ENCODE data around the gene RBM28. TPM values are rescaled to one million over a fixed set of nuclear protein-coding genes. Genes with fewer than 3 reads are reported as not detected.
A peak's percentile ranks its signal among the peaks of the same experiment; 100 is the strongest.

The RBM28 gene
- total RNA-seq, 1 donor from 2014 or later, result 40.2 TPM

DNA sequence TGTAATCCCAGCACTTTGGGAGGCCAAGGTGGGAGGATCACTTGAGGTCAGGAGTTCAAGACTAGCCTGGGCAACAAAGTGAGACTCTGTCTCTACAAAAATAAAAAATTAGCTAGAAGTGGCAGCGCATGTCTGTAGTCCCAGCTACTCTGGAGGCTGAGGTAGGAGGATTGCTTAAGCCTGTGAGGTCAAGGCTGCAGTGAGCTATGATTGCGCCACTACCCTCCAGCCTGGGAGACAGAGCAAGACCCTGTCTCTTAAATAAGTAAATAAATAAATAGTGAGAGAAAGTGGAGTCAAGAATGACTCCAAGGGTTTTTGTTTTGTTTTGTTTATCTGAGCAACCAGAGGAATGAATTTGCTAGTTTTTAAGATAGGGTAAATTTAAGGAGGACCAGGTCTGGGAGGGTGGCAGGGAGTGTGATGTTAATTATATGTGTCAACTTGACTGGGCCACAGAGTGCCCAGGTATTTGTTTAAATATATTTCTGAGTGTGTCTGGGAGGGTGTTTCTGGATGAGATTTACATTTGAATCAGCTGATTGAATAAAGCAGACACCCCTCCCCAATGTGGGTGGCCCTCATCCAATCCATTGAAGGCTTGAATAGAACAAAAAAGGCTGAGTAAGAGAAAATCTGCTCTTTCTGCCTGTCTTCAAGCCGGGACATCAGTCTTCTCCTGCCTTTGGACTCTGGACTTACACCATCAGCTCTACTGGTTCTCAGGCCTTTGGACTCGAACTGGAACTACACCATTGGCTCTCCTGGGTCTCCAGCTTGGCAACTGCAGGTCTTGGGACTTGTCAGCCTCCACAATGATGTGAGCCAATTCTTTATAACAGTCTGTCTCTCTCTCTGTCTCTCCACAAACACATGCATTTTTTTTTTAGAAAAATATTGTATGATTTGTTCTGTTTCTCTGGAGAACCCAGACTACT, 42.5 kb upstream of the RBM28 start:
- TF ChIP-seq EZH2 (IDR thresholded peaks at IDR 0.05; ENCODE audit: insufficient read depth, low read length), result no peak
- no peak for TF ChIP-seq CTCF (IDR thresholded peaks at IDR 0.05; ENCODE audit: insufficient read depth, low read depth, low read length)
- FAIRE-seq (no peak), DNase-seq (ENCODE audit: low read depth) (no peak)
- H3K27ac Mint-ChIP-seq (ENCODE audit: unreplicated experiment), result no peak overlapping the region
- Histone ChIP-seq H3K36me3 (ENCODE audit: insufficient read depth, low read length) (no peaks in the 10 kb centered on the region), H2AFZ (ENCODE audit: low read depth, low read length) (no peak overlapping the region), H3K9ac (ENCODE audit: low read length) (no peak overlapping the region), H3K4me3 (ENCODE audit: insufficient read depth, low read depth, low read length) (no peak overlapping the region), H3K9me3 (ENCODE audit: insufficient read depth, low read depth, low read length) (no peaks in the 10 kb centered on the region), H4K20me1 (ENCODE audit: insufficient read depth, low read length) (peaks cover 4% of the 10 kb centered on the region), H3K4me1 (ENCODE audit: insufficient read depth, low read length) (no peaks in the 10 kb centered on the region), H3K79me2 (ENCODE audit: insufficient read depth, low read length) (no peaks in the 10 kb centered on the region), H3K27ac (ENCODE audit: low read depth, low read length) (no peak overlapping the region), H3K27me3 (ENCODE audit: insufficient read depth, low read length) (peaks cover 12% of the 10 kb centered on the region), H3K4me2 (ENCODE audit: low read length) (no peak overlapping the region)
- no peaks in the 10 kb centered on the region for H3K36me3 Mint-ChIP-seq (ENCODE audit: low read depth, unreplicated experiment)
- no peak overlapping the region for H3K4me3 Mint-ChIP-seq (ENCODE audit: unreplicated experiment)
- H3K4me1 Mint-ChIP-seq (ENCODE audit: low read depth, unreplicated experiment), result no peaks in the 10 kb centered on the region
- no peaks in the 10 kb centered on the region for H3K9me3 Mint-ChIP-seq (ENCODE audit: unreplicated experiment)
- H3K27me3 Mint-ChIP-seq (ENCODE audit: low read depth, unreplicated experiment), result peaks cover 68% of the 10 kb centered on the region

DNA sequence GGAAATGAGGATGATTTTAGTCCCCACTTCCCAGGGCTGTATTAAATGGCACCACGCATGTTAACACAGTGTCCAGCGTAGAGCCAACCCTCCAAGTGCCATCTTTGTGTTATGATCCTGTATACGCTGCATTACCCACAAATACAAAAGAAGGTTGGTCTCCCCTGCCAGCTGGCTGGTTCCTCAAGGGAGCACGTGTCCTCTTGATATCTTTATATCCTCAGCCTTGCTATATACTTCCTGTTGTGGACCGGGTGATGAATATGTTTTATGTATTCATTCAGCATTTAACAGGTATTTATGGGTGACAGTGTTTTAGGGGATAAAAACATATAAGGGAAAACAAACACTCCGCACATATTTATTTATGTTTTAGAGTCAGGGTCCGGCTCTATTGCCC, 41.0 kb upstream of the RBM28 start:
- no peak overlapping the region for H3K27ac ChIP-seq (ENCODE audit: low read depth, low read length)
- H3K27me3 ChIP-seq (ENCODE audit: insufficient read depth, low read length), result peaks cover 12% of the 10 kb centered on the region
- H3K4me1 ChIP-seq (ENCODE audit: insufficient read depth, low read length), result no peaks in the 10 kb centered on the region
- peaks cover 60% of the 10 kb centered on the region for H3K27me3 Mint-ChIP-seq (ENCODE audit: low read depth, unreplicated experiment)
- H3K79me2 ChIP-seq (ENCODE audit: insufficient read depth, low read length), result no peaks in the 10 kb centered on the region
- H3K4me1 Mint-ChIP-seq (ENCODE audit: low read depth, unreplicated experiment), result no peaks in the 10 kb centered on the region
- DNase-seq (ENCODE audit: low read depth) (no peak), FAIRE-seq (no peak)
- no peak overlapping the region for H3K27ac Mint-ChIP-seq (ENCODE audit: unreplicated experiment)
- H3K36me3 ChIP-seq (ENCODE audit: insufficient read depth, low read length), result no peaks in the 10 kb centered on the region
- no peaks in the 10 kb centered on the region for H3K36me3 Mint-ChIP-seq (ENCODE audit: low read depth, unreplicated experiment)
- no peak for TF ChIP-seq CTCF (IDR thresholded peaks at IDR 0.05; ENCODE audit: insufficient read depth, low read depth, low read length)
- TF ChIP-seq EZH2 (IDR thresholded peaks at IDR 0.05; ENCODE audit: insufficient read depth, low read length), result no peak
- no peak overlapping the region for H3K4me3 ChIP-seq (ENCODE audit: insufficient read depth, low read depth, low read length)
- H3K9ac ChIP-seq (ENCODE audit: low read length), result no peak overlapping the region
- H3K9me3 ChIP-seq (ENCODE audit: insufficient read depth, low read depth, low read length), result no peaks in the 10 kb centered on the region
- H3K4me2 ChIP-seq (ENCODE audit: low read length), result no peak overlapping the region
- peaks cover 3% of the 10 kb centered on the region for H4K20me1 ChIP-seq (ENCODE audit: insufficient read depth, low read length)
- no peaks in the 10 kb centered on the region for H3K9me3 Mint-ChIP-seq (ENCODE audit: unreplicated experiment)
- no peak overlapping the region for H2AFZ ChIP-seq (ENCODE audit: low read depth, low read length)
- H3K4me3 Mint-ChIP-seq (ENCODE audit: unreplicated experiment), result no peak overlapping the region

DNA sequence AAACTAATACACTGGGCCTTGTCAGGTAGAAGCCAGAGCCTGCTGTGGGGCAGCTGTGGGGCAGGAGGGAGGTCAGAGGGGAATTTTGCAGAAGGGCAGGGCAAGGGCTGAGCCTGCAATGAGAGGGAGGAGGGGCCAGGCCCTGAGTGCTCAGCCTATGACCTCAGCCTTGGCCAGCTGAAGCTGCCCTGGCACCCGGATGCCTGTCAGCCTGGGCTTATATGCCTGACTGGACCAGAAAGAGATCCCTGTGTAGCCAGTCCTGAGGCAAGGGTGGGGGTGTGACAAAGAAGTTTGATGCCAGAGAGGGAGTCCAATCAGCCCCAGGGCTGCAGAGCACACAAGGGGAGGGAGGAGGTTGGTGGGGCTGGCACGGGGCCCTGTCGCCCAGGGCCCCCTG, 40.1 kb upstream of the RBM28 start:
- peak overlapping the region; percentile 18 for H3K27ac Mint-ChIP-seq (ENCODE audit: unreplicated experiment)
- no peak for TF ChIP-seq EZH2 (IDR thresholded peaks at IDR 0.05; ENCODE audit: insufficient read depth, low read length)
- TF ChIP-seq CTCF (IDR thresholded peaks at IDR 0.05; ENCODE audit: insufficient read depth, low read depth, low read length), result no peak
- Histone ChIP-seq H3K9me3 (ENCODE audit: insufficient read depth, low read depth, low read length) (no peaks in the 10 kb centered on the region), H3K4me2 (ENCODE audit: low read length) (no peak overlapping the region), H3K36me3 (ENCODE audit: insufficient read depth, low read length) (no peaks in the 10 kb centered on the region), H3K27ac (ENCODE audit: low read depth, low read length) (no peak overlapping the region), H4K20me1 (ENCODE audit: insufficient read depth, low read length) (no peaks in the 10 kb centered on the region), H3K9ac (ENCODE audit: low read length) (no peak overlapping the region), H3K4me1 (ENCODE audit: insufficient read depth, low read length) (no peaks in the 10 kb centered on the region), H2AFZ (ENCODE audit: low read depth, low read length) (no peak overlapping the region), H3K27me3 (ENCODE audit: insufficient read depth, low read length) (peaks cover 12% of the 10 kb centered on the region), H3K79me2 (ENCODE audit: insufficient read depth, low read length) (no peaks in the 10 kb centered on the region), H3K4me3 (ENCODE audit: insufficient read depth, low read depth, low read length) (no peak overlapping the region)
- FAIRE-seq, result no peak
- DNase-seq (ENCODE audit: low read depth), result no peak
- peaks cover 57% of the 10 kb centered on the region for H3K27me3 Mint-ChIP-seq (ENCODE audit: low read depth, unreplicated experiment)
- H3K4me1 Mint-ChIP-seq (ENCODE audit: low read depth, unreplicated experiment), result peaks cover under 1% of the 10 kb centered on the region
- H3K36me3 Mint-ChIP-seq (ENCODE audit: low read depth, unreplicated experiment), result no peaks in the 10 kb centered on the region
- no peak overlapping the region for H3K4me3 Mint-ChIP-seq (ENCODE audit: unreplicated experiment)
- H3K9me3 Mint-ChIP-seq (ENCODE audit: unreplicated experiment), result no peaks in the 10 kb centered on the region

All from astrocyte (in vitro differentiated cells and primary cell).